Smooth muscle cell (in vitro differentiated cells): ENCODE data around the gene FAM9C. TPM values are rescaled to one million over a fixed set of nuclear protein-coding genes. Genes with fewer than 3 reads are reported as not detected.
A peak's percentile ranks its signal among the peaks of the same experiment; 100 is the strongest.

Experiments
- DNase-seq: peaks from one replicate; lab custom pipeline; 2025; ENCODE audit not compliant: unreplicated experiment; lab: John Stamatoyannopoulos, UW
- H2AFZ ChIP-seq: fragments of 200-600 bp; sonication (generic); 2 replicates; pipeline ENCODE4 v1.6.0; 2016; ENCODE audit warnings: antibody characterized with exemption, low read depth, mild to moderate bottlenecking
- H3F3A ChIP-seq: fragments of 200-600 bp; sonication (generic); 2 replicates; pipeline ENCODE4 v1.6.0; 2017; ENCODE audit warnings: antibody characterized with exemption, low read depth
- H3K27ac ChIP-seq: fragments of 200-600 bp; sonication (generic); 2 replicates; pipeline ENCODE4 v1.5.1; 2016; ENCODE audit warnings: low read depth, mild to moderate bottlenecking
- H3K27me3 ChIP-seq: fragments of 200-600 bp; sonication (generic); 2 replicates; pipeline ENCODE4 v1.6.1; 2016; ENCODE audit warnings: low read depth, mild to moderate bottlenecking
- H3K36me3 ChIP-seq: fragments of 200-600 bp; sonication (generic); 2 replicates; pipeline ENCODE4 v1.5.1; 2016; ENCODE audit warnings: low read depth
- H3K4me1 ChIP-seq: fragments of 200-600 bp; sonication (generic); 2 replicates; pipeline ENCODE4 v1.5.1; 2016; ENCODE audit warnings: low read depth
- H3K4me2 ChIP-seq: fragments of 200-600 bp; sonication (generic); 2 replicates; pipeline ENCODE4 v1.6.0; 2016; ENCODE audit warnings: mild to moderate bottlenecking
- H3K4me3 ChIP-seq: fragments of 200-600 bp; sonication (generic); 2 replicates; pipeline ENCODE4 v1.5.1; 2016; ENCODE audit warnings: mild to moderate bottlenecking
- H3K79me2 ChIP-seq: fragments of 200-600 bp; sonication (generic); 2 replicates; pipeline ENCODE4 v1.6.0; 2016; ENCODE audit warnings: low read depth, mild to moderate bottlenecking
- H3K9ac ChIP-seq: fragments of 200-600 bp; sonication (generic); 2 replicates; pipeline ENCODE4 v1.6.0; 2016; ENCODE audit warnings: low read depth
- H3K9me3 ChIP-seq: fragments of 200-600 bp; sonication (generic); replicated peaks from 2 replicates; pipeline ENCODE4 v1.5.1; 2016; ENCODE audit warnings: low read depth
- H4K20me1 ChIP-seq: fragments of 200-600 bp; sonication (generic); 2 replicates; pipeline ENCODE4 v1.6.0; 2016; ENCODE audit warnings: low read depth
- CTCF ChIP-seq: fragments of 200-600 bp; sonication (generic); IDR thresholded peaks from 2 replicates; pipeline ENCODE4 v1.5.1; 2017; ENCODE audit warnings: borderline replicate concordance, mild to moderate bottlenecking, antibody characterized with exemption; ENCODE audit not compliant: insufficient read depth, poor library complexity, severe bottlenecking
- WGBS: methylation state at CpG from one replicate; pipeline ENCODE4 v1.1.7; 2016; ENCODE audit warnings: low lambda C conversion rate; 5-methylcytosine and 5-hydroxymethylcytosine counted together
- polyA plus RNA-seq: library from polyadenylated mRNA; unstranded; fragments of >200 nt; fragmentation: Nextera tagmentation; extraction: Ambion mirVana; gene quantifications from 2 replicates; pipeline ENCODE4 v1.2.1, GENCODE V29; 2016
- total RNA-seq: library from RNA; depleted of rRNA; stranded (reverse); fragments of >200 nt; gene quantifications from 2 replicates; pipeline ENCODE4 v1.2.3, GENCODE V29; 2014

Gene FAM9C
- total and polyA plus RNA-seq, 2 experiments from 2014 or later: not detected

- no peak overlapping the region for H3K4me2 ChIP-seq
- H3K4me3 ChIP-seq: no peak overlapping the region
- no peaks in the 10 kb centered on the region for H3K27me3 ChIP-seq
- no peaks in the 10 kb centered on the region for H3K36me3 ChIP-seq
- H3K27ac ChIP-seq: no peak overlapping the region
- no peaks in the 10 kb centered on the region for H3K4me1 ChIP-seq
- no peak for TF ChIP-seq CTCF
- H2AFZ ChIP-seq: no peak overlapping the region
- H3K9ac ChIP-seq: no peak overlapping the region
- H3K79me2 ChIP-seq: no peaks in the 10 kb centered on the region
- WGBS: 95% methylated on average over 3 of the region's 3 CpGs
- no peaks in the 10 kb centered on the region for H3F3A ChIP-seq
- no peak for DNase-seq
- H3K9me3 ChIP-seq: no peaks in the 10 kb centered on the region
- no peaks in the 10 kb centered on the region for H4K20me1 ChIP-seq
Observed at GRCh38 chrX:13036896-13037295, 7.5 kb downstream of the FAM9C start.

GRCh38 chrX:13033193-13033592 lies 11.2 kb downstream of the FAM9C start:
- Histone ChIP-seq H3K27me3 (no peaks in the 10 kb centered on the region), H3K4me2 (no peak overlapping the region), H3K9me3 (no peaks in the 10 kb centered on the region), H2AFZ (no peak overlapping the region), H4K20me1 (no peaks in the 10 kb centered on the region), H3F3A (peaks cover 7% of the 10 kb centered on the region), H3K79me2 (no peaks in the 10 kb centered on the region), H3K4me1 (peaks cover 20% of the 10 kb centered on the region), H3K27ac (no peak overlapping the region), H3K36me3 (no peaks in the 10 kb centered on the region), H3K9ac (no peak overlapping the region), H3K4me3 (no peak overlapping the region)
- TF ChIP-seq CTCF: no peak
- 90% methylated on average over 2 of the region's 2 CpGs for WGBS
- no peak for DNase-seq

GRCh38 chrX:13029887-13030771 lies 14.3 kb downstream of the FAM9C start:
- H3K27ac ChIP-seq: peak overlapping the region; percentile 82

More at GRCh38 chrX:13029887-13030771, 14.3 kb downstream of the FAM9C start:
- H3K9ac ChIP-seq: no peak overlapping the region
- peak overlapping the region; percentile 64 for H3K4me2 ChIP-seq
- H3K27me3 ChIP-seq: no peaks in the 10 kb centered on the region
- DNase-seq: no peak
- peak overlapping the region; percentile 88 for H2AFZ ChIP-seq
- TF ChIP-seq CTCF: no peak
- peaks cover 20% of the 10 kb centered on the region for H3K4me1 ChIP-seq
- H3K36me3 ChIP-seq: no peaks in the 10 kb centered on the region
- 38% methylated on average over 8 of the region's 8 CpGs for WGBS
- H3K4me3 ChIP-seq: no peak overlapping the region
- H3K9me3 ChIP-seq: no peaks in the 10 kb centered on the region
- H3F3A ChIP-seq: peaks cover 7% of the 10 kb centered on the region
- H4K20me1 ChIP-seq: no peaks in the 10 kb centered on the region
- H3K79me2 ChIP-seq: no peaks in the 10 kb centered on the region
